ENCODE results near the gene CPED1.
"Not testable (repeated sequence)": the region's sequence is repeated elsewhere in the genome, so short reads cannot be mapped to it uniquely, and the experiment has no call there.

Gene CPED1

GRCh38 chr7:120981888-120982615 lies 6.5 kb upstream of the CPED1 start:
- DNase-seq (ENCODE audit: low spot score) = no peak

DNA sequence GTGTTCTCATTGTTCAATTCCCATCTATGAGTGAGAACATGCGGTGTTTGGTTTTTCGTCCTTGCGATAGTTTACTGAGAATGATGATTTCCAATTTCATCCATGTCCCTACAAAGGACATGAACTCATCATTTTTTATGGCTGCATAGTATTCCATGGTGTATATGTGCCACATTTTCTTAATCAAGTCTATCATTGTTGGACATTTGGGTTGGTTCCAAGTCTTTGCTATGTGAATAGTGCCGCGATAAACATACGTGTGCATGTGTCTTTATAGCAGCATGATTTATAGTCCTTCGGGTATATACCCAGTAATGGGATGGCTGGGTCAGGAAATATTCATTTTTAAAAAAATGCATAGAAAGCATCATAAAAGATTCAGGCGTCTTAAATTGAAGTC lies 4.9 kb upstream of the CPED1 start:
- DNase-seq (ENCODE audit: low spot score) = not testable (repeated sequence)

- DNase-seq (ENCODE audit: low spot score) = no peak
Observed at GRCh38 chr7:120984406-120984805, 4.1 kb upstream of the CPED1 start.

- DNase-seq (ENCODE audit: low spot score) = no peak
Observed at GRCh38 chr7:120985130-120985758, 3.3 kb upstream of the CPED1 start.

DNA sequence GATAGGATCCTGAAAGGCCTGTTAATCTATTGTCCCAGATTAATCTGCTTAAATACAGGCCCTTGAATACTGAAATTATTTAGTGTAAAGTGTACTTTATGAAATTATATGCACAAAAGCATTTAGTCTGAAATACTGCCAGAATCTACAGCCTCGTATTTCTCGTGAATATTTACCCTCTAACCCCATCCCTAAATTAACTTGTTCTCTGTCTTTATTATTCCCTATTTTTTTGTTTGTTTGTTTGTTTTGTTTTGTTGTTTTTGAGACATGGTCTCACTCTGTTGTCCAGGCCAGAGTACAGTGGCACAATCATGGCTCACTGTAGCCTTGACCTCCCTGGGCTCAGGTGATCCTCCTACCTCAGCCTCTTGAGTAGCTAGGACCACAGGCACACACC lies 2.7 kb upstream of the CPED1 start:
- no peak for DNase-seq (ENCODE audit: low spot score)

GRCh38 chr7:120986650-120987049 lies 1.9 kb upstream of the CPED1 start:
- DNase-seq (ENCODE audit: low spot score) = no peak

- no peak for DNase-seq (ENCODE audit: low spot score)
Observed at GRCh38 chr7:120987280-120987679, 1.2 kb upstream of the CPED1 start.

- peak; percentile 81 for DNase-seq (ENCODE audit: low spot score)
Observed at GRCh38 chr7:120987683-120988590, 574 bp upstream of the CPED1 start.

GRCh38 chr7:120989257-120990220 lies 1.0 kb downstream of the CPED1 start:
- peak; percentile 25 for DNase-seq (ENCODE audit: low spot score)

- no peak for DNase-seq (ENCODE audit: low spot score)
Observed at GRCh38 chr7:120990468-120991118, 2.1 kb downstream of the CPED1 start.

GRCh38 chr7:120991161-120991560 lies 2.6 kb downstream of the CPED1 start:
- DNase-seq (ENCODE audit: low spot score) = no peak

DNA sequence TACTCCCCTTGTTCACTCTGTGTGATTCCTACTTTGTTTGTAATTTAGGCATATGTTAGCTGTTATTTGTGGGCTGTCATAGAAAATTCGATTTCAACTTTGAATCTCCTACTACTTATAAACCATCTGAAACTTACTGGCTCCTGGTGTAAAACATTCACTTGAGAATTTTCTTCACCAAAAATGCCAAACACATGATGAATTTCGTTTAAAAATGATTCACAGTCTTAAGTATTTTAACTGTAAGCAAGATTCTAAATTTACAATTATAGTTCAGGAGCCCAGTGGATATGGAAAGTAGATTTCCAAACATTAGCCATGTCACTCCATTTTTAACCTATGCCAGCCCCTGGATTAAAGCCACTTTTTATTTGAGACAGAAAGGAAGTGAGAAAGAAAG lies 3.1 kb downstream of the CPED1 start:
- no peak for DNase-seq (ENCODE audit: low spot score)

GRCh38 chr7:120992272-120992964 lies 3.9 kb downstream of the CPED1 start:
- DNase-seq (ENCODE audit: low spot score) = no peak

DNA sequence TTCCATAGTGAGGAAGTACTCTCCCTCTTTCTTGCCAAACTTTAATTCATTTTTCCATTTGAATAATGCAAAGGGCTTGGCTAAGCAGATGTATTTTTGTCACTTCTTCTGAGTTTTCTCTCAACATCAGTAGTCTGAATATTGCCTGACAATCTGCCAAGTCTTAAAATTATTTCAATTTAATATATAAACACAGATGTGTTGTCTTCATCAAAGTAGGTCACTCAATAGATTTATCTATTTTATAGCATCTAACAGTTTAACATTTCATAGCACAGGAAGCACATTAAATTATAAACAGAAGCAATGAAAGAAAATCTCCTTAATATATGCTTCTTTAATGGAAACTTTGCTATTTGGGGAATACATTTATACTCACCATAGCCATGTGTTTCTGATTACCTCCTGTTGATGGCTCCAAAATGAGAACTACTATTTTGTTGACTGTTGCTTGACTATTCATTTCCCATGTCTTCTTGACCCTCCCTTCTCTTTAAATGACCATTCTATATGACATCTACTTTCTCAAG lies 4.5 kb downstream of the CPED1 start:
- DNase-seq (ENCODE audit: low spot score) = no peak

DNA sequence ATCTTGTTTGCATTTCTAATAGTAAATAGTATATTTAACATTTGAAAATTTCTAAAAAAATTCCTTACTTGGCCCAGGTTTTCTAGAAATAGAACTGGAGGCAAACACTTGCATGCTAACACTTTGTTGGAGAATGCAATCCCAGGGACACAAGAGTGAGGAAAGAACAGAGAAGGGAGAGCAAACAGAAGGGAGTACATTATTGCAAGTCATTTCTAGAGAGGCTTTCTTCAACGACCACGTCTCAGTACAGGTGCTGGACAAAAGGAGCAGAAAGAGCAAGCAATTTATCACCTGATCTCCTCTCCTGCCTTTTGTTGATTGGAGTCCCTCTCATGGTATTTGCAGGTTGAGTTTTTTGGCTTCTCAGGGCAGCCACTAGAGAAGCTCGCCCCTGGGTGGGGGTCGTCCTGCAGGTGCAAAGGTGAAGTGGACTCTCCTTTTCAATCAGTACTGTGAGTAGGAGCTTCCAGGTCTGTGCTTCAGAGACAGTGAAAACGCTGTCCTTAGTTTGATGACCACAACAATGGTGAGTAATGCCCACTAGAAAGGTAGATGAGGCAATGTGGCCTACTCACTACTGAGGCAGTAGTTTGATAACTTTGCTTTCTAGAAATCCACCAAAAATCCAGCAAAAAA lies 5.2 kb downstream of the CPED1 start:
- DNase-seq (ENCODE audit: low spot score) = no peak

DNA sequence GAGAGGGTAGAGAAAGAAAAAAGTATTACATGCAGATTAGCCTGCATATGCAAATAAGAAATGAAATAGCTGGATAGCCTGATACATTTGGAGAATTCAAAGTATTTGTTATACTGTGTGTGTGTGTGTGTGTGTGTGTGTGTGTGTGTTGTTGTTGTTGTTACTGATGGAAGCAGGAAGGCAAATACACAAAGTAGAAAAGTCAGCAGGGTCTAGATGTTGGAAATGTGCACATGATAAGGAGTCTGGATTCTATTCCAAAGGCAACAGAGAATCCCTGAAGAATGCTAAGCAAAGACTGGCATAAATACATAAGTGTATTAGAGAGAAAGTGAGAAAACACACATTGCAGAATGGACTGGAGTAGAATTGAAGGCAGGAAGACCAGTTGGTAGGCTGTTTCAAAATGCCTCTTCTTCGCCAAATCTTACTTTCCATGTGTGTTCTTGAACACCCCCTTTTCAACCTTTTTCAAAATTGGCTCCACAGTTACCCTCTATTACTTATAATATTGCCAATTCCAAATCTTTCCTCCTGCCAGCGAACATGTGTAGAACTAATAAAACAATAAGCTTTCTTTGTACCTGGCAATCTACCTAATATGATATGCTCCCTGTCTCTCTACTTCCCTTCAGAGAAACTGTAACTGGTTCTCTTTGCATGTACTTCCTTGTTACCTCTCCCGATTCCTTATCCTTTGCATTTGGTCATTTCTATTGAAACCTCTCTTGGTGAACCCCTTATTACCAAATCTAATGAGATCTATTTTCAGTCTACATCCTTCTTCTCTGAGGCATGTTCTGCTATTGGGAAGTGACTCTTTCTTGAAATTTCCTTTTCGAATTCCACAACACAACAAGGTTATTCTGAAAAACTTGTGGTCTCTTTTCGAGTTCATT lies 6.2 kb downstream of the CPED1 start:
- no peak for DNase-seq (ENCODE audit: low spot score)

DNA sequence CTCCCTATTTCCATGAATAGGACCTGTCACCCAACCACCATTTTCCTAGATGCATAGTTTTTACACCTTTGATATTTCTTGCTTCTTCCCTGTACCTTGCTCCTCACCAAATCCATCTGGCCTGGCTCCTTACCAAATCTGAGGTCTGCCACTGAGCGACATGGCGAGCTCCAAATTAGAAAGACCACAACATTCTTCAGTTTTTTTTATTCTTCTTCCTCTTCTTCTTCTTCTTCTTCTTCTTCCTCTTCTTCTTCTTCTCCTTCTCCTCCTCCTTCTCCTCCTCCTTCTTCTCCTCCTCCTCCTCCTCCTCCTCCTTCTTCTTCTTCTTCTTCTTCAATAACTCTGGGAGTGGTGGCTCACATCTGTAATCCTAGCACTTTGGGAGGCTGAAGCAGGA lies 7.1 kb downstream of the CPED1 start:
- DNase-seq (ENCODE audit: low spot score) = no peak

DNA sequence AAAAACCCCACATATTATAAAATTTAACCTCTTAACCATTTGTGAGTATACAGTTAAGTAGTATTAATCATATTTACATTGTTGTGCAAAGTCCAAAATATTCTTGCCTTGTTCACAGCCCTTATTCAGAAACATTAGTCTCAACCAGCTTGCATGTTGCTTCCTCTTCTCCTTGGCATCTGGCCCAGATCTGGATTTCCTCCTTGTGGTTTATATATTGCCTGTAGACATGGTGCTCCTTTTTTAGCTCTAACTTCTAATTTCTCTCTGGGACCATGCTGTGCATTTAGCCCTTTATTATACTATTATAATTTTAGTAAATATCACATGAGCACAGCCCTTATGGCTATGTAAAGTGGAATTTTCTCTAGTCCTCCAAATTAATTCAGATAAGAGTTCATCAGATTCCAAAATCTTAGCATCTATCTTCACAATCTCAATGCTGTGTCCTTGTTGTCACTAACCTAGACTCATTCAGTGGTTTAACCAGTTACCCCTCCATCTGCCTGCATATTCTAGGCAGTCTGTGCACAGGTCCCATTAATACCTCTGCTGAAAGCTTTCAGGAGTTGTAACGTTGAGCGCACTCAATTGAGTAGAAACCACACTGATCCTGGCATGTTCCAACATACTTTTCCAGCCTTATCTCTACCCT lies 7.9 kb downstream of the CPED1 start:
- DNase-seq (ENCODE audit: low spot score) = no peak
